Uterus (tissue), 2 donors: Measurements from ENCODE around the gene MCAT.

Experiments used
- POLR2A ChIP-seq, 2 donors: fragments of 450-650 bp; IDR thresholded peaks; one replicate each; pipeline ENCODE4 v1.6.1; 2016; ENCODE audit warnings: antibody characterized with exemption in 2 of 2, mild to moderate bottlenecking in 1 of 2, moderate library complexity in 1 of 2
- TF ChIP-seq, protein P1 (sequence below), 4 experiments: fragments of 200-600 bp in 2 of 4; fragments of 450-650 bp in 2 of 4; sonication (generic) in 2 of 4; IDR thresholded peaks; one replicate each; pipeline ENCODE4 v1.5.1; 2016 to 2019; ENCODE audit warnings: antibody characterized with exemption in 4 of 4, mild to moderate bottlenecking in 2 of 4, moderate library complexity in 1 of 4

DNA sequence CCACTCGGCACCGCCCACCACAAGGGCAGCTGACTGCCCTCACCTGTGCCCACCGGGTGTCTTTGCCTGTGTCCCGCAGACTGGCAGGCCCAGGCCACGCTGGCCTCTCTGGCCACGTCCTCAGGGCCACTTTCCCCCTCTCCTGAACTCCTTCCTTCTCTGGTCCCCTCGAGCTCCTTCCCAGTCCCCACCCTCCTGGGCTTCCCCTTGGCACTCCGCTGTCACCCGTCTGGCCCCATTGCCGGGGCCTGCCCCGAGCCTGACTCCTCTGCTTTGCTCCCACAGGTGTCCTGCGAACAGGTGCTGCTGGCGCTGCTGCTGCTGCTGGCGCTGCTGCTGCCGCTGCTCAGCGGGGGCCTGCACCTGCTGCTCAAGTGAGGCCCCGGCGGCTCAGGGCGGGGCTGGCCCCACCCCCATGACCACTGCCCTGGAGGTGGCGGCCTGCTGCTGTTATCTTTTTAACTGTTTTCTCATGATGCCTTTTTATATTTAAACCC lies 14.2 kb downstream of the MCAT start:
- TF ChIP-seq, protein P1, sequence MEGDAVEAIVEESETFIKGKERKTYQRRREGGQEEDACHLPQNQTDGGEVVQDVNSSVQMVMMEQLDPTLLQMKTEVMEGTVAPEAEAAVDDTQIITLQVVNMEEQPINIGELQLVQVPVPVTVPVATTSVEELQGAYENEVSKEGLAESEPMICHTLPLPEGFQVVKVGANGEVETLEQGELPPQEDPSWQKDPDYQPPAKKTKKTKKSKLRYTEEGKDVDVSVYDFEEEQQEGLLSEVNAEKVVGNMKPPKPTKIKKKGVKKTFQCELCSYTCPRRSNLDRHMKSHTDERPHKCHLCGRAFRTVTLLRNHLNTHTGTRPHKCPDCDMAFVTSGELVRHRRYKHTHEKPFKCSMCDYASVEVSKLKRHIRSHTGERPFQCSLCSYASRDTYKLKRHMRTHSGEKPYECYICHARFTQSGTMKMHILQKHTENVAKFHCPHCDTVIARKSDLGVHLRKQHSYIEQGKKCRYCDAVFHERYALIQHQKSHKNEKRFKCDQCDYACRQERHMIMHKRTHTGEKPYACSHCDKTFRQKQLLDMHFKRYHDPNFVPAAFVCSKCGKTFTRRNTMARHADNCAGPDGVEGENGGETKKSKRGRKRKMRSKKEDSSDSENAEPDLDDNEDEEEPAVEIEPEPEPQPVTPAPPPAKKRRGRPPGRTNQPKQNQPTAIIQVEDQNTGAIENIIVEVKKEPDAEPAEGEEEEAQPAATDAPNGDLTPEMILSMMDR (IDR thresholded peaks at IDR 0.05) = no peak
- no peak for TF ChIP-seq POLR2A (IDR thresholded peaks at IDR 0.05)
